HPDE6-E6E7 (cell line): ENCODE data around the gene ARAP2.

ENCODE experiments used
- DNase-seq: peaks from one replicate; pipeline ENCODE4 v3.0.0; 2011; ENCODE audit warnings: missing footprints; ENCODE audit errors: extremely low spot score

Gene ARAP2

DNA sequence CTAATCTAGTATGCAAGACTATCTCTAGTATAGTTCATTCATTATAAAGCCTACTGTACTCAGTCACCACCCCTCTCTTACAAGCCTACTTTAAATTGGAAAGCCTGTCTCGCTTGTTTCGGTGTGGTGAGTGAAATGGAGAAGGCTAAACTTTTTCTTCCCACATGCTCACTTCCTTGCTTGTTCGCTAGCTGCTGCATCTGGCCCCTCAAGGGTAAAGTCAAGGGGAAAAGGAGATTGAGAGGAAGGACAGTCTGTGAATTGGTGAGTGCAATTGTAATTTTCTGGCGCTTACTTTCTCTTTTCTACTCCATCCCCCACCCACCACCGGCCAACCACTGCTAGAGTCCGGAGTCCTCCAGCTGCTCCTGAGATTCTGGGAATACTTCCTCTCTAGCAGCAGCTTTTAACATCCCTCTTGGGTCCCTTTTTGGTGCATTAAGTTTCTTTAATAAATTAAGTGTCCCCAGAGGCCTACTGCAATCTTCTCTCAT, 12.1 kb upstream of the ARAP2 start:
- no peak for DNase-seq

DNA sequence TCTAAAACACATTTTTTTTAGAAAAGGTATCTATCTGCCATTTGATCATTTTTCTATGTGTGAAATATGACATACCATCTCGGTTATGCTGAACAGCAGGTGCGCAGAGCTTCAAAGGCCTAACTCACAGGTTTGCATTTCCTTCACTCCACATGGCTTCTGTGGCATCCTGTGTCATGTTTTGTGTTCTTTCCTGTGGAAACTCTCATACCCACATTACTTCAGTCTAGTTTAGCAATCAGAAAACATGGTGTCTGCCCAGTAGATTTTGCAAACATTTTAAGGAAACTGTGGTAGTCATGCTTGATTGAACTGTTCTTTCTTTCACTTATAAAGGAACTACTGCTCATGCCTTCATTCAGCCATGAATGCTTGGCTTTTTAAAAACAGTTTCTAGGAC, 11.3 kb upstream of the ARAP2 start:
- DNase-seq, result no peak

DNA sequence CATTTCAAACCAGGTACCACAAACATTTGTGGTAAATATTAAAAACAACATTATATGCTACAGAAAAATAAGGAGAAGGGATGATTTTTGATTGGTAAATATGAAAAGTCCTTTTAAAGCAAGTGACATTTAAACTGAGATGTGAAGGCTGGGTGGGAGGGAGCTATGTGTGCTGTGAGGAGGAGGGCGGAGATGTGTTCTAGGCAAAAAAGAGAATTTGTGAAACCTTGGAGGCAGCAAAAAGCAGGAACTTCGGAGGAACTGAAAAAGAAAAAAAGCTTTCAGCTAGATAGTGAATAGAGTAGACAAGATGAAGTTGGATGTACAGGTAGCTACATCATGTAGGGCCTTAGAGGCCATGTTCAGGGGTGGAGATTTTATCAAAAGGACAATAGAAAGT, 10.1 kb upstream of the ARAP2 start:
- DNase-seq, result no peak

DNA sequence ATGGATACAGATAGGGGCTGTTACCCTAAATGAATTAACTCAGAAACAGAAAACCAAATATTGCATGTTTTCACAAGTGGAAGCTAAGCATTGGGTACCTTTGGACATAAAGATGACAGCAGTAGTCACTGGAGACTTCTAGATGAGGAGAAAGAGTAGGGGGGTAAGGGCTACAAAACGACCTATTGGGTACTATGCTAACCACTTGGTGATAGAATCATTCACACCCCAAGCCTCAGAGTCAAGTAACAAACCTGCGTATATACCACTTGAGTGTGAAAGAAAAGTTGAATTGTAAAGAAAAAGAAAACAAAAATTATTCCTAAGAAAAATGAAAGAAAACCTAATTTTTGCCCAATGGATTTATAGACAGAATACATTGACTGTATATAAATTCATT, 7.7 kb upstream of the ARAP2 start:
- no peak for DNase-seq

DNA sequence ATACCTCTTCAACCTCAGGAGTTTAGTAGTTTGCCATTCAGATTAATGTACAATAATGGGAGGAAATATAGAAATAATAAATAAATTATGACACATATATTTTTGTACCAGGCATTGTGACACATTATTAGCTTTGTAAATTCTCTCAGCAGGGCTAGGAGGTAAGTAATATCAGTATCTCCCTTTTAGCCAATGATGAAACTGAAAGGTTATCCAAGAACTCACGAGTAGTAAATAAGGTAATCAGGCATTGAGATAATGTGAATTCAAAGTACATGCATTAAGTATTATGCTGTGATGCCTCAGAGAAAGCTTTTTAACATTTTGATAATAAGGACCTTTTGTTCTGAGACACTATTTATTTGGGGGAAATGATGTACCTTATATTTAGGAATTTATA, 5.3 kb upstream of the ARAP2 start:
- DNase-seq, result no peak

DNA sequence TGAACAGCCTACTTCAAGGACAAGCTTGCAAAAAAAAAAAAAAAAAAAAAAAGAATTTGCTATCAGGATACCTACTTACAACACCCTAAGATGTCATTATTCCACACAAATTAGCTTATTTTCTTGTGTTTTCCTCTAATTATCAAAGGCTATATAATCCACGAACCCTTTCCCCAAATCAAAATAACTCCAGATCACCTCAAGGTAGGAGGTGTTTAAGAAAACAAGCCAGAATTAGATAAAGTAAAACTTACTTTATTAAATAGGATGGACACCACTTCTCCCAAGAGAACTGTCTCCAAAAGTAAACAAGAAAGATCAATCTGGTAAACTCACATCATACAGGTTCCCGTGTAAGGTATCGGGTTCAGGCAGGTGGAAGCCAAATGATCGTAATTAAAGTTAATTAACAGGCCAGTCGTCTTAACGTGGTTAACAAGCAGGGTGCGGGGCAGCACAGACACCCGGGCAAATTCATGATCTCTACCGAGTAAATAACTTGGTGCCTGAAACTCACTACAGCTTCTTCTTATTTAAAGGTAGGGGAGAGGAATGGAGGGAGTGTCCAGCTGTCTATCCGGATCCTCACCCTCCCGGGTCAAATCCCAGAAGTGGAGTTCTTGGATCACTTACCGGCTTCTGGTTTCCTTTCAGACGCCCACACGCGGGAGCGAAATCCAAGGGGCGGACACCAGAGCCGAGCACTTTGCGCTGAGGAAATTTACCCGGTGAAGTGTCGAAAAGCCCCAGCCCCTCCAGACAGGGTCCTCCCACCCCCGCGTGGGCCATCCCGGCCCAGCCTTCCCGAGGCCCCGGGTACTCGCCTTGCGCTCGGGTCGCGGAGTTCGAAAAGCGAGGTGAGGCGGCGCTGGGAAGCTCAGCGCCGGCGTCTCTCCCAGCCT, 708 bp downstream of the ARAP2 start:
- DNase-seq, result peak; percentile 42

DNA sequence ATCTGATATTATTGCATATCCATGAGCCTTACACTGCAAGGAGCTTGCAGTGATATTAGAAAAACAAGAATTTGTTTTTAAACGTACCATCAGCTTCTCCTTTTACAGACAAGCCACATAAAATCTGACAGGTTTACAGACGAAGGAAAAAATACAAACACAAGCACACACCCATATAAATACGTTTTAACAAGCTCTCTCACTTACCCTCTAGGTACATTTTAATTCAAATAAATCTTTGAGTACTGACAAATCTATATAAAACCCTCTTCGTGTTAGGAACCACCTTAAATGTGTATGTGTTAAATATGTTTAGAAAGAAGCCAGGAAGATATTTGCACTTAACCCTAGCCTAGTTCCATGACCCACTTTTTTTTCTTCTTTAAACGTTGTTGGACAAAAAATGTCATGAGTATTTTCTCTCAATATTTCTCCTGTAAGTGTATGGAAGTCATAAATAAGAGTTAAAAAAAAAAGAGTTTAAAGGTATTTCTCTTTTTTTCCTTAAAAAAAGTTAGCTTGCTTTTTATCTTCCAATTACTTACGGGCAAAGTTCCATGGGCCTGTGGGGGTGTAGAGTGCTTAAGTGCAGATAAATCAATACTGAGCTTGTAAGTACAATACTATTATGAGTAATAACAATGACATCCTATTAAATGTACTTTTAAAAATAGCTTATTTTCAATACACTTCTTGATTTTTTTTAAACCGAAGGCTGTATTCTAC, 1.5 kb downstream of the ARAP2 start:
- DNase-seq, result no peak

DNA sequence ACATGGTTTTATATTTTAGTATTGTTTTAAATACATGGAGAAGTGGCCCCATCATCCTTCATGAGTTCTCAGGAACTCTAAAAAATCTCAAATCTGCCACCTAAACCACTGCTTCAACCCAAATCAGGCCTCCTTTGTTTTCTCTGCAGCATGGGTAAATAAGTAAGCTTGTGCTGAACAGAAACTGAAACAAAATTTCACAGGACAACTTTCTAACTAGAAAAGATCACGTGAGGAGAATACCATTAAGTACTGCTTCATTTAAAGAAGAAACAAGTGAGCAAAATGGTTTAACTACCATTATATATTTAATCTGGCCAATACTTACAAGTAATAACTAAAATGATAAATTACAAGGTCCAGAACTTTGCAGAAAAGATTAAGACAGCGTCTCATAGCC, 2.5 kb downstream of the ARAP2 start:
- DNase-seq, result peak; percentile 8

DNA sequence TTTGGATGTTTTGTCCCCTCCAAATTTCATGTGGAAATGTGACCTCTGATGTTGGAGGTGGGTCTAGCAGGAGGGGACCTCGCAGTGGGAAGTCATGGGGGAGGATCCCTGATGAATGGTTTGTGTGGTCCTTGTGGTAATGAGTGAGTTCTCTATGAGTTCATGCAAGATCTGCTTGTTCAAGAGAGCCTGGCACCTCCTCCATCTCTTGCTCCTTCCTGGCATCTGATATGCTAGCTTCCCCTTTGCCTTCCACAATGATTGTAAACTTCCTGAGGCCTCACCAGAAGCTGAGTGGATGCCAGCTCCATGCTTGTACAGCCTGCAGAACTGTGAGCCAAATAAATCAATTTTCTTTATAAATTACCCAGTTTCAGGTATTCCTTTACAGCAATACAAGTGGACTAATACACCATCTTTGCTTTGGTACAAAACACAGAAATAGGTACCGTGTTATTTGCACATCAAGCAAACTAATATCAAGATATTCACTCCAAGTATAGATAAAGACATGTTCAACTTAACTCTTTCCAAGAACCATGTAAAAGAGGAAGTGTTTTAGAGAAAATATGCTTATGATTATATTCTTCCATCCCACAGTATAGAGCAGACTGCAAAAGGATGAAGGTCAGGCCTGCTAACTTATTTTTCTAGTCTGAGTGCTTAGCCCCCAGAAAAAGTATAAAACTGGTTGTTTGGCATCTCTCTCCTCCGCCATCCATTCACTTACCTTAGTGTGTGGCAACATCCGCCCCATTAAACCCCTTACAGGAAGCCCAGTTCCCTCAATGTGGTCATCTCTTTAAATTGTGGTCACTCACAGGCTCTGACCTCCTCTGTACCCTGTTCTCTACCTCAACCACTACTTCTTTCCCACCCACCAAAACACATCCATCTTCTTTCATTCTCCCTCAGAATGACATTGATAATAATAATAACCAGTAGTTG, 6.7 kb downstream of the ARAP2 start:
- no peak for DNase-seq

DNA sequence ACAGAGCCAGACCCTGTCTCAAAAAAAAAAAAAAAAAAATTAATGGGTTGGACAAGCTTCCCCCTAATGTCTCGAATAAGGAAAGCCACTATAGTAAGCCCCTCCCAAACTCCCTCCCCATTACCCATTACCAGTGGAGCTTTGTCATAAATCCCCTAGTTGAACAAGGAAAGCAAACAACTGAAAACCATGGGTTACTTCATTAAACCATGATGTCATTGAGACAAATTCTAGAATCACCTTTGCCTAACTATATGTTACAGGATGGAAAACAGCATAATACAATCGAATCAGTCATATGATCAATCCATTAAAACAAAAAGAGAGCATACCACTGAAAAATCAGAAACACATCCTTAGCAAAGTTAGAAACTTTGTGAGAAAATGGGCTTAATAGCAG, 8.2 kb downstream of the ARAP2 start:
- DNase-seq, result no peak

DNA sequence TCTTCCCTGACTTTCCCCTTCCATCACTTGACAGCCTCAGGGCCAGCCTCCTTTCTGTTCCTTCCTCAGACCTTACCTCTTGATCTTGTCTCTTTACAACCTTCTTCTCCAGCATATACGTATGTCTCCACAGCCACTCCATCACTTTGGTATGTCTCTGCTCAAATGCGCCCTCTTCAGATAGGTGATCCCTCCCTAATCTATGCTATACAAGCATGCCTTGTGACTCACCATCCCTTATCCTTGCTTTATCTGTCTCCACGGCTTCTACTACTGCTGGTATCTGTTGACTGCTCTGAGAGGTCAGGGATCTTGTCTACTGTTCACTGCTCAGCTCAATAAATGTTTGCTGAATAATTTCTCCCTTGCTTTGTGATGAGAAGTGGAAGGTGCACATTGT, 9.0 kb downstream of the ARAP2 start:
- peak; percentile 13 for DNase-seq

DNA sequence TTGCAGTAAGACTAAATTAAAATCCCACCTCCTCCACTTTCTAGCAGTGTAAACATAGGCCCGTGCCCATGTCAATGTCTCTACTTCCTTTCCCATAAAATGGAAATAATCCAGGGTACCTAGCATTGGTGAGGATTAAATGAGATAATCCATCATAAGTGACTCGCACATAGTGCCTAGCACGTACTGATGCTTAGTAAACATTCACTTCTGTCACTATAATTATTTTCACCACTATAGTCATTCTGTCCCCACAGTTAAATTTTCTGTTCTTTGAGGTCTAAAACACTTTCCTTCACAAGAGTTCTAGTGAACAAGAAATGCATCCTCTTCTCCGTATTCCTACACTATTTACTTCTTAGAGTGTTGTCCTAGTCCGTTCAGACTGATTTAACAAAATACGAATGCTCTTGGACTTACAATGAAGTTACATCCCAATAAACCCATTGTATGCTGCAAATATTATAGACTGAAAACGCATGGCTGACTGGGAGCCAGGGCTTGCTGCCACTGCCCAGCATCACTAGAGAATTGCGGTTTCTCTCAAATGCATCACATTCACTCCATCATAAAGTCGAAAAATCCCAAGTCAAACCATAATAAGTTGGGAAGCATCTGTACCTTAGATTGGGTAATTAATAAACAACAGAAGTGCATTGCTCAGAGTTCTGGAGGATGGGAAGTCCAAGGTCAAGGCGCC, 10.6 kb downstream of the ARAP2 start:
- no peak for DNase-seq

DNA sequence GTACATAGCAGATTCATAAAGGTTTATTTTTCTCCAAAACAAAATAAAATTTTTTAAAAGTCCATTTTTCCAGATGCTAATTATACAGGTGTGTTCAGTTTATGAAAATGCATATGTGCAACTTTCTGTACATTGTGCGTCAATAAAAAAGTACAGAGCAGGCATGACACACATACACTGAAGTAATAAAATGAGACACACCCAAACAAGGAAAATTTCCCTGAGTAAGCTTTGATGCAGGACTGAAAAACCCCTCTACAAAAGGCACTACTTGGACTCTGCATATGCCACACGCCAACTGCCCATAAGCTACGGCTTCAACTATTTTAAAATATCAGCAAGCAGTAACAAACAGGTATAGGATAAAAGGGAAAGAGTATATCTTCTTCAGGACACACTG, 13.8 kb downstream of the ARAP2 start:
- DNase-seq, result no peak

DNA sequence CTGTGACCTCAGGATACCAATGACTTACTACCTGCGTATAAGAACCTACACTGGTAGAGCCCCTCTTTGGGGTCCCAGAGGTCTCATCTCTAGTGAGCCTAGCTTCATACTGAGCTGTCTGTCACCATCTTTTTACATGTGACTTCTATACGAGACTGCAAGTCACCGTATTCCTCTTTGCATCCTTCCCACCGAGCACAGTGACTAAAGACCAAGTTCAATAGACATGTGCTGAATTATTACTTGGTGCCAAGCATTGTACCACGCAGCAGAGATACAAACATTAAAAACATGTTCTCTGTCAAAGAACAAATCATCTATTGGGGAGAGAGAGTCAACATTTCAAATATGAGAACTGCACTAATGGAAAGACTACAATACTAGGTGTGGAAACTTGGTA, 16.4 kb downstream of the ARAP2 start:
- no peak for DNase-seq

DNA sequence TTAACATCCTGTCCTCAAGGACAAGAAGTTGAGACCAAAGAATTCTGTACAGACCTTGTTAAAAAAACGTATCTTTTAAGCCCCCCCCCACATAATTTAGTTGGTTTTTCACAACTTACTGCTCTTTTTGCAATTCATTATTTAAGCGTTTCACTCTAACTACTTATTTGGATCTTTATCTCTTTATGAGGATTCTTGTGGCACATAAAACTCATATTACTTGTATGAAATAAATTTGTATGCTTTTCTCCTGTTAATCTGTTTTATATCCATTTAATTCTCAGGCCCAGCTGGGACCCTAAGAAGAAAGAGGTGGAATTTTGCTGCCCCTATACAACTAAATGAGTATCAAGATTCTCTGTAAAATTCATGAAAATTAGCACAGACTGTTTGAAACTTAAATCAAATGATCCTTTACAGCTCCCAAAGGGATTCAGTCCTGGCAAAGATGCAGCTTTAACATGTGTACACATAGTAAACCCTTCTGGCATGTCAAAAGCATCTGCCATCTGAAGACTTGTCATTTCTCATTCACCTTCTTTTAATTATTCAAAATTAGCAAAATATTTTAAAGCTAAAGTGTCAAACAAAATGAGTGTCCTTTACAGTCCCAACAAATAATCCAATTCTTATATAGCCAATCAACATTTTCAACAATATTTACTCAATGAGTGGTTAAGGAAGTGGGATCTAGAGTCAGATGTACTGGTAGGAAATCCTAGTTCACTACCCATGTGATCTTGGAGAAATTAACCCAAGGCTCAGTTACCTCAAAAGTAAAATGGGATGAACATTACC, 17.7 kb downstream of the ARAP2 start:
- no peak for DNase-seq

DNA sequence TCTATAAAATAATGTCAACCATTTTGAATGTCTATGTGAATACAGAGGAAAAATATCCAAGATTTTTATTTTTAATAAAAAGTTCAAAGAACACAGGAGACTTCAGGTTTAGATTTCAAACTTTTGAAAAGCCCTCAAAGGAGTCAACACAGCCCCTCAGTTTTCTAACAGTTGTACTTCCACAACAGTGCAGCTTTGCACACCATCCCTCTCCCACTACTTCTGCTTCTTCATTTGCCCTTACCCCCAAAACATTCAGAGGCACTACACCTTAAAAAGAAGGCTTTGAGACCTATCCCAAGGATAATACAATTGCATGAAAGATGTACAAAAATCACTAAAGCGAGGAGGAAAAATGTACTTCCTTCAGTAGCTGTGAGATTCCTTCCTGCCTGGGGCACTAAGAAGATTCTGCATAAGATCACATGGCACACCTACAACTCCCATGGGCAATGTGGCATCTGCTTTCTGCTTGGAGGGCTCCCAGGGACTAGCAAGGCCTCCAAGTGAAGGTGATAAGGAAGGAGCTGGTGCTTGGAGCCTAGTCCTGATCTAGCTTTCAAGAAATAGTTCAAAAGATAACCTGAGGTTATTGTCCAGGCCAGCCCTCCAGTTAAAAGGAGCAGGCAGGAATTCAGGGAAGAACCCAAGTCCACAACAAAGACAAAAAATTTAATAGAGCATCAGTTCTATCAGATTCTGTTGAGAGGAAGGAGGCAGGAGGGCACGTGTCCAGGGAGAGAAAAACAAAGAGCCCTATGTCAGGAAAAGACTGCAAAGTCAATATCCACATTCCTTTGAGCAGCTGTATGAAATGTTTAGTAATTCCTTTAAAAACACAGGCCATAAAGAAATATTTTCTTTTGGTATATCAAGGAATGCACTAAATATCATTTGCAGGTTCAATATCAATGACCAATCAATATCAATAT, 19.1 kb downstream of the ARAP2 start:
- no peak for DNase-seq

DNA sequence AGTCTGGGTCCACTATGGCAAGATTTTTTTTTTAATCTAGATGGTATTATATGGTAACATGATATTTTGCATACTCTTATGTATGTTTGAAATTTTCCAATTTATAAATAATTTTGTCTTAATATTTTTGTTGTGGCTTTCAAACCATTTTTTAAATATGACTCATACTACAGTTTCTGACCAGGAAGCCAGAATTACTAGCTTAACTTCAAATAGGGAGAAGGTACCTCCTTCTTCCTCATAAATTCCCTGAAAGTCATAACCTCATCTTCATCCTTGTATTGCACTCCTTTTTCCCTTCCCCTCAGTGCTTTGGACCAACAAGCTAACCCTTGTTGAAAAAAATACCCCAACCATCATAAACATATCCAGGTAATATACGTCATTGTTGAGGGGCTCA, 21.6 kb downstream of the ARAP2 start:
- peak; percentile 8 for DNase-seq

DNA sequence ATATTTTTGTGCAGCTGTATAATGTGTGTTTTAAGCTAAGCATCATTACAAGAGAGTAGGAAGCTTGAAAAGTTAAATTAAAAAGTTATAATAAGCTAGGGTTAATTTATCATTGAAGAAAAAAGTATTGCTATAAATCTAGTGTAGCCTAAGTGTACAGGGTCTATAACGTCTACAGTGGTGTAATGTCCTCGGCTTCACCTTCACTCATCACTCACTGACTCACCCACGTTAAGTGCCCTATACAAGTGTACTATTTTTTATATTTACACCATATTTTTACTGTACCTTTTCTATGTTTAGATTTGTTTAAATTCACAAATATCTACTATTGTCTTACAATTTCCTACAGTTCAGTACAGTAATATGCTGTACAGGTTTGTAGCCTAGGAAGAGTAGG, 23.5 kb downstream of the ARAP2 start:
- DNase-seq, result no peak

DNA sequence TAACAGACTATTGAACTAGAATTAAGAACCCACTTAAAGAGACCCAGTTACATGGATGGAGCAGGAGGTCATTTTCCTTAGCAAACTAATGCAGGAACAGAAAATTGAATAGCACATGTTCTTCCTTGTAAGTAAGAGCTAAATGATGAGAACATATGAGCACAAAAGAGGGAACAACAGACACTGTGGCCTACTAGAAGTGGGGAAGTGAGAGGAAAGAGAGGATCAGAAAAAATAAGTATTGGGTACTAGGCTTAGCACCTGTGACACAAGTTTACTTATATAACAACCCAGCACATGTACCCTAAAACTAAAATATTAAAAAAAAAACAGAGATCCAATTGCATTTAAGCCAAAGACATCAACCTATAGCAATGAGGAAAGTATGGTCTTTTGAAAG, 26.2 kb downstream of the ARAP2 start:
- DNase-seq, result no peak
